Panc1 (cell line): Measurements from ENCODE around the gene ST7L. TPM values are rescaled to one million over a fixed set of nuclear protein-coding genes. Genes with fewer than 3 reads are reported as not detected.
"Not testable (repeated sequence)": the region's sequence is repeated elsewhere in the genome, so short reads cannot be mapped to it uniquely, and the experiment has no call there.

Experiments used
- ATAC-seq: fragments of 200-7000 bp; cut with Tn5 transposase; 2 replicates; pipeline ENCODE4 v1.9.1; 2020; ENCODE audit warnings: mild to moderate bottlenecking, moderate library complexity
- BruUV-seq: library from RNA; stranded (reverse); fragments of 400-500 nt; replicated peaks from 2 replicates; lab custom pipeline; 2021; lab: Mats Ljungman, UMichigan
- CTCF ChIA-PET: fragments of 300-600 bp; sonication (Branson Sonifier 250); formaldehyde crosslinking; loops from one replicate; lab custom pipeline; 2022; ENCODE audit warnings: antibody characterized with exemption; lab: Charles Lee
- POLR2A ChIA-PET: fragments of 300-600 bp; sonication (Branson Sonifier 250); formaldehyde crosslinking; loops from one replicate; lab custom pipeline; 2022; ENCODE audit warnings: antibody characterized with exemption; lab: Charles Lee
- DNase-seq: peaks from one replicate; pipeline ENCODE4 v3.0.0-alpha.2; 2010; ENCODE audit warnings: low read depth, low spot score
- H3K27ac ChIP-seq: 2 replicates; pipeline ENCODE4 v1.5.1; 2011; ENCODE audit warnings: mild to moderate bottlenecking, low read length, inconsistent platforms
- H3K27me3 ChIP-seq: fragments of 200-500 bp; sonication (Bioruptor generic); 2 replicates; pipeline ENCODE4 v1.6.0; 2014; ENCODE audit warnings: low read length, inconsistent platforms; ENCODE audit not compliant: control insufficient read depth, insufficient read depth
- H3K36me3 ChIP-seq: fragments of 200-500 bp; sonication (Bioruptor generic); 2 replicates; pipeline ENCODE4 v1.5.1; 2014; ENCODE audit warnings: inconsistent platforms, mild to moderate bottlenecking, low read length, moderate library complexity; ENCODE audit not compliant: control insufficient read depth, insufficient read depth
- H3K4me1 ChIP-seq: 2 replicates; pipeline ENCODE4 v1.5.1; 2011; ENCODE audit warnings: inconsistent platforms, mild to moderate bottlenecking, low read length, moderate library complexity; ENCODE audit not compliant: control insufficient read depth, insufficient read depth
- H3K4me3 ChIP-seq, 2 experiments: 2 replicates each; pipeline ENCODE4 v1.5.1; 2011 to 2012; ENCODE audit warnings: low read depth in 2 of 2, low read length in 2 of 2, mild to moderate bottlenecking in 2 of 2, inconsistent platforms in 1 of 2, moderate library complexity in 1 of 2
- H3K9me3 ChIP-seq: fragments of 200-500 bp; sonication (Bioruptor generic); 2 replicates; pipeline ENCODE4 v1.5.1; 2014; ENCODE audit warnings: low read depth, mild to moderate bottlenecking, inconsistent platforms, low read length, moderate library complexity; ENCODE audit not compliant: control insufficient read depth, insufficient read depth
- POLR2AphosphoS5 ChIP-seq: IDR thresholded peaks from 2 replicates; pipeline ENCODE4 v1.6.1; 2012; ENCODE audit warnings: mild to moderate bottlenecking, low read depth, low read length, moderate library complexity
- SIN3A ChIP-seq: IDR thresholded peaks from 2 replicates; pipeline ENCODE4 v1.6.1; 2012; ENCODE audit warnings: low read depth, mild to moderate bottlenecking, low read length, moderate library complexity, borderline replicate concordance; ENCODE audit not compliant: insufficient read depth
- TCF7L2 ChIP-seq: IDR thresholded peaks from 2 replicates; pipeline ENCODE4 v1.6.1; 2011; ENCODE audit warnings: mild to moderate bottlenecking, low read depth, low read length, inconsistent platforms
- in situ Hi-C: cut with HindIII; loops from 2 replicates; pipeline ENCODE4 v1.10.0; 2016; ENCODE audit warnings: low sequenced_read_pairs, low pct_unique_long_range_greater_than_20kb
- intact Hi-C: fragments of 100-400 bp; cut with micrococcal nuclease; formaldehyde crosslinking; loops from one replicate; pipeline ENCODE4 v1.10.0; 2022; ENCODE audit not compliant: unreplicated experiment
- total RNA-seq: library from RNA; stranded (reverse); gene quantifications from one replicate; pipeline ENCODE4 v1.2.1, GENCODE V29; 2021; ENCODE audit not compliant: unreplicated experiment
- TF ChIP-seq, protein P1 (sequence below): fragments of 450-650 bp; IDR thresholded peaks from 2 replicates; pipeline ENCODE4 v1.5.1; 2017; ENCODE audit warnings: mild to moderate bottlenecking
- TF ChIP-seq, protein P2 (sequence below), 2 experiments: IDR thresholded peaks; 2 replicates each; pipeline ENCODE4 v1.6.1; 2011 to 2012; ENCODE audit warnings: low read depth in 2 of 2, control low read depth in 1 of 2, low read length in 1 of 2, mild to moderate bottlenecking in 1 of 2, moderate library complexity in 1 of 2; ENCODE audit not compliant: insufficient read depth in 1 of 2

ST7L gene
- total RNA-seq, 1 experiment from 2014 or later, result 13.4 TPM

DNA sequence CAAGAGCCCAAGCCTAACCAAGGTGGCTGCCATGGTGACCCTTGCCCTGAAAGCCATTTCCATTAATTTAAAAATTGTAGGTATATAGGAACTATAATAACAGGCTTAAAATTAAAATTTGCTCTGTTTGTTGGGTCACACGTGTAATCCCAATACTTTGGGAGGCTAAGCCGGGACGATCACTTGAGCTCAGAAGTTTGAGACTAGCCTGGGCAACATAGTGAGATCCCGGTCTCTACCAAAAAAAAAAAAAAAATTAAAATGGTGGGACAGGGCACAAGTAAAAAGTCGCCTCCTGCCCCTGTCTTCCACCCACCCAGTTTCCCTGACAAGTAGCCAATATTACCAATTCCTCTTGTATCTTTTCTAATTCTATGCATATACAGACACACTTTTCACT is 7.3 kb upstream of the ST7L start:
- intact Hi-C loops (no loop called here), in situ Hi-C loops (no loop called here)
- no peaks in the 10 kb centered on the region for H3K27me3 ChIP-seq
- no peak for DNase-seq
- POLR2A ChIA-PET, result no interaction called here
- no peak overlapping the region for H3K27ac ChIP-seq
- no peak overlapping the region for H3K4me3 ChIP-seq
- no TSS peak for BruUV-seq
- CTCF ChIA-PET, result no interaction called here
- no peaks in the 10 kb centered on the region for H3K9me3 ChIP-seq
- H3K36me3 ChIP-seq, result peaks cover 4% of the 10 kb centered on the region; the same call in 1 of the 2 replicates
- TF ChIP-seq POLR2AphosphoS5 (no peak), TCF7L2 (no peak), SIN3A (no peak)
- TF ChIP-seq, protein P1, sequence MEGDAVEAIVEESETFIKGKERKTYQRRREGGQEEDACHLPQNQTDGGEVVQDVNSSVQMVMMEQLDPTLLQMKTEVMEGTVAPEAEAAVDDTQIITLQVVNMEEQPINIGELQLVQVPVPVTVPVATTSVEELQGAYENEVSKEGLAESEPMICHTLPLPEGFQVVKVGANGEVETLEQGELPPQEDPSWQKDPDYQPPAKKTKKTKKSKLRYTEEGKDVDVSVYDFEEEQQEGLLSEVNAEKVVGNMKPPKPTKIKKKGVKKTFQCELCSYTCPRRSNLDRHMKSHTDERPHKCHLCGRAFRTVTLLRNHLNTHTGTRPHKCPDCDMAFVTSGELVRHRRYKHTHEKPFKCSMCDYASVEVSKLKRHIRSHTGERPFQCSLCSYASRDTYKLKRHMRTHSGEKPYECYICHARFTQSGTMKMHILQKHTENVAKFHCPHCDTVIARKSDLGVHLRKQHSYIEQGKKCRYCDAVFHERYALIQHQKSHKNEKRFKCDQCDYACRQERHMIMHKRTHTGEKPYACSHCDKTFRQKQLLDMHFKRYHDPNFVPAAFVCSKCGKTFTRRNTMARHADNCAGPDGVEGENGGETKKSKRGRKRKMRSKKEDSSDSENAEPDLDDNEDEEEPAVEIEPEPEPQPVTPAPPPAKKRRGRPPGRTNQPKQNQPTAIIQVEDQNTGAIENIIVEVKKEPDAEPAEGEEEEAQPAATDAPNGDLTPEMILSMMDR, result no peak
- TF ChIP-seq, protein P2, sequence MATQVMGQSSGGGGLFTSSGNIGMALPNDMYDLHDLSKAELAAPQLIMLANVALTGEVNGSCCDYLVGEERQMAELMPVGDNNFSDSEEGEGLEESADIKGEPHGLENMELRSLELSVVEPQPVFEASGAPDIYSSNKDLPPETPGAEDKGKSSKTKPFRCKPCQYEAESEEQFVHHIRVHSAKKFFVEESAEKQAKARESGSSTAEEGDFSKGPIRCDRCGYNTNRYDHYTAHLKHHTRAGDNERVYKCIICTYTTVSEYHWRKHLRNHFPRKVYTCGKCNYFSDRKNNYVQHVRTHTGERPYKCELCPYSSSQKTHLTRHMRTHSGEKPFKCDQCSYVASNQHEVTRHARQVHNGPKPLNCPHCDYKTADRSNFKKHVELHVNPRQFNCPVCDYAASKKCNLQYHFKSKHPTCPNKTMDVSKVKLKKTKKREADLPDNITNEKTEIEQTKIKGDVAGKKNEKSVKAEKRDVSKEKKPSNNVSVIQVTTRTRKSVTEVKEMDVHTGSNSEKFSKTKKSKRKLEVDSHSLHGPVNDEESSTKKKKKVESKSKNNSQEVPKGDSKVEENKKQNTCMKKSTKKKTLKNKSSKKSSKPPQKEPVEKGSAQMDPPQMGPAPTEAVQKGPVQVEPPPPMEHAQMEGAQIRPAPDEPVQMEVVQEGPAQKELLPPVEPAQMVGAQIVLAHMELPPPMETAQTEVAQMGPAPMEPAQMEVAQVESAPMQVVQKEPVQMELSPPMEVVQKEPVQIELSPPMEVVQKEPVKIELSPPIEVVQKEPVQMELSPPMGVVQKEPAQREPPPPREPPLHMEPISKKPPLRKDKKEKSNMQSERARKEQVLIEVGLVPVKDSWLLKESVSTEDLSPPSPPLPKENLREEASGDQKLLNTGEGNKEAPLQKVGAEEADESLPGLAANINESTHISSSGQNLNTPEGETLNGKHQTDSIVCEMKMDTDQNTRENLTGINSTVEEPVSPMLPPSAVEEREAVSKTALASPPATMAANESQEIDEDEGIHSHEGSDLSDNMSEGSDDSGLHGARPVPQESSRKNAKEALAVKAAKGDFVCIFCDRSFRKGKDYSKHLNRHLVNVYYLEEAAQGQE (IDR thresholded peaks at IDR 0.05; ENCODE audit: insufficient read depth in 1 of 2, low read depth in 2 of 2, low read length in 1 of 2), result no peak
- ATAC-seq, result no peak
- peaks cover 21% of the 10 kb centered on the region for H3K4me1 ChIP-seq

GRCh38 chr1:112625696-112626095 is 6.8 kb upstream of the ST7L start:
- Histone ChIP-seq H3K9me3 (no peaks in the 10 kb centered on the region), H3K36me3 (peaks cover 4% of the 10 kb centered on the region; the same call in 1 of the 2 replicates), H3K27me3 (no peaks in the 10 kb centered on the region), H3K27ac (peak overlapping the region; percentile 39; the same call in 1 of the 2 replicates), H3K4me3 (no peak overlapping the region), H3K4me1 (peaks cover 21% of the 10 kb centered on the region)
- ChIA-PET CTCF (no interaction called here), POLR2A (no interaction called here)
- no peak for DNase-seq
- no peak for TF ChIP-seq POLR2AphosphoS5
- TF ChIP-seq TCF7L2, result no peak
- TF ChIP-seq, protein P1, result no peak
- TF ChIP-seq, protein P2 (IDR thresholded peaks at IDR 0.05; ENCODE audit: insufficient read depth in 1 of 2, low read depth in 2 of 2, low read length in 1 of 2), result no peak
- TF ChIP-seq SIN3A, result no peak
- BruUV-seq, result no TSS peak
- no peak for ATAC-seq
- in situ Hi-C loops (no loop called here), intact Hi-C loops (no loop called here)

- peaks cover 18% of the 10 kb centered on the region for H3K4me1 ChIP-seq
- H3K9me3 ChIP-seq, H3K27ac ChIP-seq, DNase-seq, ATAC-seq, in situ Hi-C loops, intact Hi-C loops, CTCF ChIA-PET, POLR2A ChIA-PET, BruUV-seq, H3K4me3 ChIP-seq, H3K27me3 ChIP-seq: not testable (repeated sequence)
- H3K36me3 ChIP-seq, result peaks cover 11% of the 10 kb centered on the region
These were observed 5.6 kb upstream of the ST7L start for GRCh38 chr1:112624493-112624892.
